ENCODE data around the gene NUP93.
"Not testable (repeated sequence)": the region's sequence is repeated elsewhere in the genome, so short reads cannot be mapped to it uniquely, and the experiment has no call there.

The NUP93 gene

GRCh38 chr16:56779906-56780305, 50.0 kb downstream of the NUP93 start:
- no peak for DNase-seq (ENCODE audit: low spot score)

- peak; percentile 32 for DNase-seq (ENCODE audit: low spot score)
Observed at GRCh38 chr16:56780646-56781045, 50.7 kb downstream of the NUP93 start.

- no peak for DNase-seq (ENCODE audit: low spot score)
Observed at GRCh38 chr16:56781528-56781961, 51.6 kb downstream of the NUP93 start.

GRCh38 chr16:56783344-56783743, 53.4 kb downstream of the NUP93 start:
- peak; percentile 19 for DNase-seq (ENCODE audit: low spot score)

- no peak for DNase-seq (ENCODE audit: low spot score)
Observed at GRCh38 chr16:56785317-56785716, 55.4 kb downstream of the NUP93 start.

GRCh38 chr16:56787167-56787566, 57.2 kb downstream of the NUP93 start:
- DNase-seq (ENCODE audit: low spot score) = no peak

- no peak for DNase-seq (ENCODE audit: low spot score)
Observed at GRCh38 chr16:56788435-56788834, 58.5 kb downstream of the NUP93 start.

GRCh38 chr16:56789360-56789759, 59.4 kb downstream of the NUP93 start:
- peak; percentile 11 for DNase-seq (ENCODE audit: low spot score)

GRCh38 chr16:56792967-56793366, 63.0 kb downstream of the NUP93 start:
- no peak for DNase-seq (ENCODE audit: low spot score)

GRCh38 chr16:56793492-56793891, 63.6 kb downstream of the NUP93 start:
- DNase-seq (ENCODE audit: low spot score) = no peak

- no peak for DNase-seq (ENCODE audit: low spot score)
Observed at GRCh38 chr16:56795011-56795410, 65.1 kb downstream of the NUP93 start.

- DNase-seq (ENCODE audit: low spot score) = not testable (repeated sequence)
Observed at GRCh38 chr16:56797038-56797437, 67.1 kb downstream of the NUP93 start.

GRCh38 chr16:56797861-56798260, 67.9 kb downstream of the NUP93 start:
- no peak for DNase-seq (ENCODE audit: low spot score)

- no peak for DNase-seq (ENCODE audit: low spot score)
Observed at GRCh38 chr16:56798955-56799354, 69.0 kb downstream of the NUP93 start.

GRCh38 chr16:56800355-56800754, 70.4 kb downstream of the NUP93 start:
- DNase-seq (ENCODE audit: low spot score) = no peak

- no peak for DNase-seq (ENCODE audit: low spot score)
Observed at GRCh38 chr16:56801762-56802161, 71.8 kb downstream of the NUP93 start.

- no peak for DNase-seq (ENCODE audit: low spot score)
Observed at GRCh38 chr16:56807011-56807675, 77.2 kb downstream of the NUP93 start.

GRCh38 chr16:56807676-56808067, 77.7 kb downstream of the NUP93 start:
- not testable (repeated sequence) for DNase-seq (ENCODE audit: low spot score)

GRCh38 chr16:56810954-56811353, 81.0 kb downstream of the NUP93 start:
- DNase-seq (ENCODE audit: low spot score) = no peak

GRCh38 chr16:56811602-56812001, 81.7 kb downstream of the NUP93 start:
- DNase-seq (ENCODE audit: low spot score) = not testable (repeated sequence)

- DNase-seq (ENCODE audit: low spot score) = no peak
Observed at GRCh38 chr16:56812884-56813283, 83.0 kb downstream of the NUP93 start.

- DNase-seq (ENCODE audit: low spot score) = no peak
Observed at GRCh38 chr16:56814537-56815432, 84.9 kb downstream of the NUP93 start.

- DNase-seq (ENCODE audit: low spot score) = no peak
Observed at GRCh38 chr16:56815721-56816120, 85.8 kb downstream of the NUP93 start.

Data from activated CD4-positive, alpha-beta T cell treated with anti-CD3 and anti-CD28 coated beads, Interleukin-2, Interleukin-4, amounts not matched to agents 100 ng/mL and 50 ng/mL, durations not matched to agents 16 hours and 8 hours (primary cell).